ENCODE measurements around the gene GRPEL1. TPM values are rescaled to one million over a fixed set of nuclear protein-coding genes. Genes with fewer than 3 reads are reported as not detected.

GRPEL1 gene
- total RNA-seq, 1 experiment from 2014 or later, result 24.5 TPM

GRCh38 chr4:7017446-7018048 is 50.3 kb downstream of the GRPEL1 start:
- Histone ChIP-seq H3K27me3 (replicated peaks) (no peaks in the 10 kb centered on the region), H3K36me3 (0 out of 2 replicates have a peak, but pooled peaks cover 3% of the 10 kb centered on the region), H3K4me3 (no peak overlapping the region), H3K27ac (no peak overlapping the region), H3K9me3 (replicated peaks) (no peaks in the 10 kb centered on the region), H3K4me1 (replicated peaks) (peaks cover 25% of the 10 kb centered on the region)
- no peak for DNase-seq (ENCODE audit: low read depth in 1 of 2, low spot score in 2 of 2)

- no peak for DNase-seq (ENCODE audit: low read depth in 1 of 2, low spot score in 2 of 2)
- no peak overlapping the region for H3K4me3 ChIP-seq
- H3K36me3 ChIP-seq, result 0 out of 2 replicates have a peak, but pooled peaks cover 3% of the 10 kb centered on the region
- H3K27me3 ChIP-seq (replicated peaks), result no peaks in the 10 kb centered on the region
- H3K9me3 ChIP-seq (replicated peaks), result no peaks in the 10 kb centered on the region
- H3K27ac ChIP-seq, result no peak overlapping the region
- peaks cover 15% of the 10 kb centered on the region for H3K4me1 ChIP-seq (replicated peaks)
Observed at GRCh38 chr4:7016512-7016911, 51.4 kb downstream of the GRPEL1 start.

- DNase-seq (ENCODE audit: low read depth in 1 of 2, low spot score in 2 of 2), result no peak
- Histone ChIP-seq H3K36me3 (0 out of 2 replicates have a peak, but pooled peaks cover 2% of the 10 kb centered on the region), H3K27me3 (replicated peaks) (no peaks in the 10 kb centered on the region), H3K4me1 (replicated peaks) (peaks cover 11% of the 10 kb centered on the region), H3K9me3 (replicated peaks) (no peaks in the 10 kb centered on the region), H3K4me3 (no peak overlapping the region), H3K27ac (no peak overlapping the region)
Observed at GRCh38 chr4:7016086-7016485, 51.8 kb downstream of the GRPEL1 start.

- Histone ChIP-seq H3K4me1 (replicated peaks) (peaks cover 5% of the 10 kb centered on the region), H3K4me3 (no peak overlapping the region), H3K9me3 (replicated peaks) (no peaks in the 10 kb centered on the region), H3K36me3 (no peaks in the 10 kb centered on the region), H3K27me3 (replicated peaks) (no peaks in the 10 kb centered on the region), H3K27ac (no peak overlapping the region)
- DNase-seq (ENCODE audit: low read depth in 1 of 2, low spot score in 2 of 2), result no peak
Observed at GRCh38 chr4:7015383-7016035, 52.4 kb downstream of the GRPEL1 start.

- Histone ChIP-seq H3K9me3 (replicated peaks) (no peaks in the 10 kb centered on the region), H3K4me1 (replicated peaks) (no peaks in the 10 kb centered on the region), H3K4me3 (no peak overlapping the region), H3K27me3 (replicated peaks) (no peaks in the 10 kb centered on the region), H3K27ac (no peak overlapping the region), H3K36me3 (no peaks in the 10 kb centered on the region)
- DNase-seq (ENCODE audit: low read depth in 1 of 2, low spot score in 2 of 2), result no peak
Observed at GRCh38 chr4:7014815-7015214, 53.0 kb downstream of the GRPEL1 start.

GRCh38 chr4:7013175-7013574 is 54.7 kb downstream of the GRPEL1 start:
- H3K36me3 ChIP-seq, result no peaks in the 10 kb centered on the region
- H3K4me3 ChIP-seq, result no peak overlapping the region
- H3K27me3 ChIP-seq (replicated peaks), result no peaks in the 10 kb centered on the region
- no peaks in the 10 kb centered on the region for H3K4me1 ChIP-seq (replicated peaks)
- H3K27ac ChIP-seq, result no peak overlapping the region
- H3K9me3 ChIP-seq (replicated peaks), result no peaks in the 10 kb centered on the region
- no peak for DNase-seq (ENCODE audit: low read depth in 1 of 2, low spot score in 2 of 2)

- Histone ChIP-seq H3K27ac (no peak overlapping the region), H3K4me3 (no peak overlapping the region), H3K4me1 (replicated peaks) (no peaks in the 10 kb centered on the region), H3K36me3 (no peaks in the 10 kb centered on the region), H3K9me3 (replicated peaks) (no peaks in the 10 kb centered on the region), H3K27me3 (replicated peaks) (no peaks in the 10 kb centered on the region)
- no peak for DNase-seq (ENCODE audit: low read depth in 1 of 2, low spot score in 2 of 2)
Observed at GRCh38 chr4:7009564-7009963, 58.3 kb downstream of the GRPEL1 start.

Other genes starting within 250 kb of the GRPEL1 start
- 16.7 and 22.1 TPM in 2 replicates for gene TBC1D14, start 158.2 kb downstream of the GRPEL1 start, total RNA-seq (2014; rRNA removed; shearing (Covaris generic))
- 2.8 and 7.7 TPM in 2 replicates for gene TADA2B, start 24.7 kb downstream of the GRPEL1 start, total RNA-seq (2014; rRNA removed; shearing (Covaris generic))
- 0.05 TPM in 1 of 2 replicates, not detected in the other for gene SORCS2, start 124.5 kb upstream of the GRPEL1 start, total RNA-seq (2014; rRNA removed; shearing (Covaris generic))

Data from SJSA1 (cell line).